Liver (tissue), 9 donors: Measurements from ENCODE around the gene ARMS2. TPM values are rescaled to one million over a fixed set of nuclear protein-coding genes. Genes with fewer than 3 reads are reported as not detected.

Experiments used
- DNase-seq: peaks from one replicate; pipeline ENCODE4 v3.0.0-alpha.2; 2017; ENCODE audit warnings: low spot score
- H3K27ac ChIP-seq, 2 donors: one replicate each; pipeline ENCODE4 v1.7.0; 2013; ENCODE audit warnings: inconsistent platforms in 2 of 2, low read length in 2 of 2, control low read depth in 1 of 2, low read depth in 1 of 2, mild to moderate bottlenecking in 1 of 2
- H3K27me3 ChIP-seq, 4 donors: one replicate each; pipeline versions ENCODE4 v1.6.1 to v1.7.0; 2013; ENCODE audit warnings: low read length in 3 of 4, inconsistent platforms in 1 of 4, mild to moderate bottlenecking in 1 of 4, moderate library complexity in 1 of 4; ENCODE audit not compliant: control insufficient read depth in 4 of 4, insufficient read depth in 4 of 4
- H3K36me3 ChIP-seq, 4 donors: one replicate each; pipeline versions ENCODE4 v1.6.1 to v1.7.0; 2013; ENCODE audit warnings: low read length in 3 of 4, mild to moderate bottlenecking in 3 of 4, low read depth in 1 of 4, moderate library complexity in 1 of 4; ENCODE audit not compliant: control insufficient read depth in 4 of 4, insufficient read depth in 3 of 4
- H3K4me1 ChIP-seq, 4 donors: one replicate each; pipeline versions ENCODE4 v1.6.1 to v1.7.0; 2013; ENCODE audit warnings: low read length in 3 of 4, mild to moderate bottlenecking in 3 of 4, moderate library complexity in 1 of 4; ENCODE audit not compliant: control insufficient read depth in 4 of 4, insufficient read depth in 4 of 4
- H3K4me3 ChIP-seq, 3 donors: one replicate each; pipeline versions ENCODE4 v1.6.1 to v1.7.0; 2013; ENCODE audit warnings: low read length in 3 of 3, control low read depth in 1 of 3, low read depth in 1 of 3, mild to moderate bottlenecking in 1 of 3
- H3K9ac ChIP-seq, 2 donors: one replicate each; pipeline ENCODE4 v1.7.0; 2013; ENCODE audit warnings: low read length in 2 of 2, mild to moderate bottlenecking in 2 of 2, moderate library complexity in 2 of 2, control low read depth in 1 of 2, low read depth in 1 of 2
- H3K9me3 ChIP-seq, 4 donors: one replicate each; pipeline versions ENCODE4 v1.6.1 to v1.7.0; 2013; ENCODE audit warnings: low read length in 3 of 4; ENCODE audit not compliant: control insufficient read depth in 4 of 4
- CTCF ChIP-seq: fragments of 150-350 bp; IDR thresholded peaks from 2 replicates; pipeline ENCODE4 v1.5.1; 2017; ENCODE audit warnings: improper control_type of control experiment, low read depth, low read length; ENCODE audit not compliant: missing input control
- FOXA1 ChIP-seq: IDR thresholded peaks from 2 replicates; pipeline ENCODE4 v1.6.1; 2016; ENCODE audit warnings: antibody characterized with exemption
- FOXA2 ChIP-seq: IDR thresholded peaks from 2 replicates; pipeline ENCODE4 v1.6.1; 2016; ENCODE audit warnings: antibody characterized with exemption
- GABPA ChIP-seq, 2 donors: IDR thresholded peaks in 1 of 2; conservative IDR thresholded peaks in 1 of 2; 2 replicates each; pipeline ENCODE4 v1.6.1; 2016; ENCODE audit warnings: antibody characterized with exemption in 2 of 2, mild to moderate bottlenecking in 1 of 2, moderate library complexity in 1 of 2
- HNF4A ChIP-seq, 2 donors: conservative IDR thresholded peaks; 2 replicates each; pipeline ENCODE4 v1.6.1; 2016; ENCODE audit warnings: antibody characterized with exemption in 2 of 2, mild to moderate bottlenecking in 2 of 2
- JUND ChIP-seq, 2 donors: IDR thresholded peaks; 2 replicates each; pipeline ENCODE4 v1.6.1; 2016; ENCODE audit warnings: antibody characterized with exemption in 2 of 2
- MAX ChIP-seq: IDR thresholded peaks from 2 replicates; pipeline ENCODE4 v1.6.1; 2016; ENCODE audit warnings: antibody characterized with exemption
- NR2F2 ChIP-seq: IDR thresholded peaks from 2 replicates; pipeline ENCODE4 v1.6.1; 2016; ENCODE audit warnings: antibody characterized with exemption
- RAD21 ChIP-seq, 2 donors: IDR thresholded peaks; 2 replicates each; pipeline ENCODE4 v1.6.1; 2016; ENCODE audit warnings: antibody characterized with exemption in 2 of 2, mild to moderate bottlenecking in 2 of 2
- REST ChIP-seq: IDR thresholded peaks from 2 replicates; pipeline ENCODE4 v1.6.1; 2016; ENCODE audit warnings: antibody characterized with exemption, mild to moderate bottlenecking
- RXRA ChIP-seq, 2 donors: IDR thresholded peaks; 2 replicates each; pipeline ENCODE4 v1.6.1; 2017 to 2018; ENCODE audit warnings: antibody characterized with exemption in 2 of 2, mild to moderate bottlenecking in 1 of 2
- SP1 ChIP-seq: IDR thresholded peaks from 2 replicates; pipeline ENCODE4 v1.6.1; 2018; ENCODE audit warnings: antibody characterized with exemption, mild to moderate bottlenecking
- TAF1 ChIP-seq: conservative IDR thresholded peaks from 2 replicates; pipeline ENCODE4 v1.6.1; 2016; ENCODE audit warnings: antibody characterized with exemption, mild to moderate bottlenecking
- YY1 ChIP-seq: IDR thresholded peaks from 2 replicates; pipeline ENCODE4 v1.6.1; 2016; ENCODE audit warnings: antibody characterized with exemption, mild to moderate bottlenecking
- WGBS: extraction: QIAGEN DNeasy Blood & Tissue Kit; methylation state at CpG from one replicate; pipeline ENCODE4 v1.1.7; 2013; 5-methylcytosine and 5-hydroxymethylcytosine counted together
- polyA plus RNA-seq, 2 donors: library from polyadenylated mRNA; stranded (reverse) in 1 of 2; unstranded in 1 of 2; fragments of 200-250 nt in 1 of 2; fragments of >200 nt in 1 of 2; fragmentation: Nextera tagmentation in 1 of 2; extraction: Ambion mirVana in 1 of 2; gene quantifications; one replicate each; pipeline versions ENCODE4 v1.2.1 to v1.2.3, GENCODE V29; 2013 to 2015
- total RNA-seq, 2 donors: library from RNA; depleted of rRNA; stranded (reverse); fragments of >200 nt; gene quantifications; one replicate each; pipeline ENCODE4 v1.2.3, GENCODE V29; 2014
- donor health status: healthy.
- donor health status: healthy.
- donor health status: healthy.
- donor health status: healthy.
- donor health status: healthy.

ARMS2 gene
- total and polyA plus RNA-seq, 4 donors, result 0.17 TPM; not detected in 3

- no peak overlapping the region for H3K4me3 ChIP-seq
- 87% methylated on average over 6 of the region's 6 CpGs for WGBS
- H3K4me1 ChIP-seq, result peaks cover 3 to 18% (median 9%) of the 10 kb centered on the region in 4 donors
- no peak overlapping the region for H3K27ac ChIP-seq
- no peak for DNase-seq
- no peaks in the 10 kb centered on the region for H3K27me3 ChIP-seq
- H3K36me3 ChIP-seq, result peaks cover 0 to 2% (median 0%) of the 10 kb centered on the region in 4 donors
- no peak for TF ChIP-seq FOXA1
- TF ChIP-seq REST, result no peak
- TF ChIP-seq GABPA (IDR thresholded peaks at IDR 0.05 in 1 of 2, conservative IDR thresholded peaks at IDR 0.05 in 1 of 2), result no peak
- TF ChIP-seq FOXA2, result no peak
- no peak for TF ChIP-seq RAD21 (IDR thresholded peaks at IDR 0.05)
- H3K9me3 ChIP-seq, result no peaks in the 10 kb centered on the region
- no peak overlapping the region for H3K9ac ChIP-seq
These were observed 13.2 kb downstream of the ARMS2 start for GRCh38 chr10:122467701-122468100.

GRCh38 chr10:122468307-122468925, 14.0 kb downstream of the ARMS2 start:
- no peaks in the 10 kb centered on the region for H3K27me3 ChIP-seq
- DNase-seq, result no peak
- H3K9me3 ChIP-seq, result no peaks in the 10 kb centered on the region
- 97% methylated on average over 5 of the region's 5 CpGs for WGBS
- no peak overlapping the region for H3K9ac ChIP-seq
- no peak overlapping the region for H3K4me3 ChIP-seq
- H3K4me1 ChIP-seq, result peaks cover 0 to 10% (median 7%) of the 10 kb centered on the region in 4 donors
- H3K36me3 ChIP-seq, result peaks cover 0 to 2% (median 0%) of the 10 kb centered on the region in 4 donors
- no peak for TF ChIP-seq SP1
- TF ChIP-seq HNF4A (conservative IDR thresholded peaks at IDR 0.05), result no peak
- TF ChIP-seq JUND (IDR thresholded peaks at IDR 0.05), result no peak
- TF ChIP-seq MAX, result no peak
- no peak overlapping the region for H3K27ac ChIP-seq

- peaks cover 0 to 2% (median 0%) of the 10 kb centered on the region in 4 donors for H3K36me3 ChIP-seq
- no peak overlapping the region for H3K27ac ChIP-seq
- no peak overlapping the region for H3K4me3 ChIP-seq
- no peaks in the 10 kb centered on the region for H3K27me3 ChIP-seq
- no peak for DNase-seq
- H3K9me3 ChIP-seq, result no peaks in the 10 kb centered on the region
- H3K4me1 ChIP-seq, result peaks cover 0 to 4% (median 2%) of the 10 kb centered on the region in 4 donors
- WGBS, result 83% methylated on average over 11 of the region's 11 CpGs
- TF ChIP-seq JUND (IDR thresholded peaks at IDR 0.05) (peak in 1 of 2 donors; percentile 87), SP1 (no peak), CTCF (no peak), YY1 (peak; percentile 20), TAF1 (no peak), NR2F2 (no peak), RXRA (IDR thresholded peaks at IDR 0.05) (no peak), GABPA (IDR thresholded peaks at IDR 0.05 in 1 of 2, conservative IDR thresholded peaks at IDR 0.05 in 1 of 2) (no peak), MAX (no peak), HNF4A (conservative IDR thresholded peaks at IDR 0.05) (no peak)
- no peak overlapping the region for H3K9ac ChIP-seq
These were observed 14.7 kb downstream of the ARMS2 start for GRCh38 chr10:122468926-122469781.
